HCT116 (cell line): ENCODE data around the gene ZNF41.

Experiments
- EZH2 ChIP-seq: fragments of 200-600 bp; sonication (generic); IDR thresholded peaks from 2 replicates; pipeline ENCODE4 v1.6.1; 2017; ENCODE audit warnings: antibody characterized with exemption, mixed run types
- POLR2AphosphoS5 ChIP-seq: IDR thresholded peaks from 2 replicates; pipeline ENCODE4 v1.6.1; 2011; ENCODE audit warnings: mild to moderate bottlenecking, low read depth, low read length, moderate library complexity
- RAD21 ChIP-seq: IDR thresholded peaks from 2 replicates; pipeline ENCODE4 v1.6.1; 2012; ENCODE audit warnings: low read depth, mild to moderate bottlenecking
- ZNF274 ChIP-seq: fragments of 200-500 bp; sonication (Bioruptor generic); IDR thresholded peaks from 2 replicates; pipeline ENCODE4 v1.6.1; 2014; ENCODE audit warnings: mild to moderate bottlenecking, low read depth, low read length, inconsistent platforms
- TF ChIP-seq, protein P1 (sequence below), 3 experiments: fragments of 200-600 bp in 1 of 3; sonication (generic) in 1 of 3; IDR thresholded peaks in 2 of 3; conservative IDR thresholded peaks in 1 of 3; 2 replicates each; pipeline ENCODE4 v1.5.1; 2012 to 2017; ENCODE audit warnings: low read depth in 2 of 3, low read length in 2 of 3, antibody characterized with exemption in 1 of 3, borderline replicate concordance in 1 of 3, control low read depth in 1 of 3, mild to moderate bottlenecking in 1 of 3, mixed read lengths in 1 of 3, mixed run types in 1 of 3, moderate library complexity in 1 of 3; ENCODE audit not compliant: insufficient read depth in 1 of 3
- TF ChIP-seq, protein P2 (sequence below): IDR thresholded peaks from 2 replicates; pipeline ENCODE4 v1.6.1; 2012; ENCODE audit warnings: low read depth

DNA sequence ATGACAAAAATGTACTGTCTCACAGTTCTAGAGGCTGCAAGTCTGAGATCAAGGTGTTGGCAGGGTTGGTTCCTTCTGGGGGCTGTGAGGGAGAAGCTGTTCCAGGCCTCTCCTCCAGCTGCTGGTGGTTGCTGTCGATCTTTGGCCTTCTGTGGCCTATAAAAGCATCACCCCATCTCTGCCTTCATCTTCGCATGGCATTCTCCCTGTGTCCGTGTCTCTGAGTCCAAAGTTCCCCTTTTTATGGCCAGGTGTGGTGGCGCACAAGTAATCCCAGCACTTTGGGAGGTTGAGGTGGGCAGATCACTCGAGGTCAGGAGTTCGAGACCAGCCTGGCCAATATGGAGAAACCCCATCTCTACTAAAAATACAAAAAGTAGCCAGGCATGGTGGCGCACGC is 46.5 kb upstream of the ZNF41 start:
- TF ChIP-seq EZH2: no peak
- TF ChIP-seq, protein P1, sequence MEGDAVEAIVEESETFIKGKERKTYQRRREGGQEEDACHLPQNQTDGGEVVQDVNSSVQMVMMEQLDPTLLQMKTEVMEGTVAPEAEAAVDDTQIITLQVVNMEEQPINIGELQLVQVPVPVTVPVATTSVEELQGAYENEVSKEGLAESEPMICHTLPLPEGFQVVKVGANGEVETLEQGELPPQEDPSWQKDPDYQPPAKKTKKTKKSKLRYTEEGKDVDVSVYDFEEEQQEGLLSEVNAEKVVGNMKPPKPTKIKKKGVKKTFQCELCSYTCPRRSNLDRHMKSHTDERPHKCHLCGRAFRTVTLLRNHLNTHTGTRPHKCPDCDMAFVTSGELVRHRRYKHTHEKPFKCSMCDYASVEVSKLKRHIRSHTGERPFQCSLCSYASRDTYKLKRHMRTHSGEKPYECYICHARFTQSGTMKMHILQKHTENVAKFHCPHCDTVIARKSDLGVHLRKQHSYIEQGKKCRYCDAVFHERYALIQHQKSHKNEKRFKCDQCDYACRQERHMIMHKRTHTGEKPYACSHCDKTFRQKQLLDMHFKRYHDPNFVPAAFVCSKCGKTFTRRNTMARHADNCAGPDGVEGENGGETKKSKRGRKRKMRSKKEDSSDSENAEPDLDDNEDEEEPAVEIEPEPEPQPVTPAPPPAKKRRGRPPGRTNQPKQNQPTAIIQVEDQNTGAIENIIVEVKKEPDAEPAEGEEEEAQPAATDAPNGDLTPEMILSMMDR (IDR thresholded peaks at IDR 0.05 in 2 of 3, conservative IDR thresholded peaks at IDR 0.05 in 1 of 3; ENCODE audit: borderline replicate concordance in 1 of 3, insufficient read depth in 1 of 3, low read depth in 2 of 3, low read length in 2 of 3): no peak
- no peak for TF ChIP-seq POLR2AphosphoS5
- no peak for TF ChIP-seq ZNF274
- TF ChIP-seq RAD21: no peak
- TF ChIP-seq, protein P2, sequence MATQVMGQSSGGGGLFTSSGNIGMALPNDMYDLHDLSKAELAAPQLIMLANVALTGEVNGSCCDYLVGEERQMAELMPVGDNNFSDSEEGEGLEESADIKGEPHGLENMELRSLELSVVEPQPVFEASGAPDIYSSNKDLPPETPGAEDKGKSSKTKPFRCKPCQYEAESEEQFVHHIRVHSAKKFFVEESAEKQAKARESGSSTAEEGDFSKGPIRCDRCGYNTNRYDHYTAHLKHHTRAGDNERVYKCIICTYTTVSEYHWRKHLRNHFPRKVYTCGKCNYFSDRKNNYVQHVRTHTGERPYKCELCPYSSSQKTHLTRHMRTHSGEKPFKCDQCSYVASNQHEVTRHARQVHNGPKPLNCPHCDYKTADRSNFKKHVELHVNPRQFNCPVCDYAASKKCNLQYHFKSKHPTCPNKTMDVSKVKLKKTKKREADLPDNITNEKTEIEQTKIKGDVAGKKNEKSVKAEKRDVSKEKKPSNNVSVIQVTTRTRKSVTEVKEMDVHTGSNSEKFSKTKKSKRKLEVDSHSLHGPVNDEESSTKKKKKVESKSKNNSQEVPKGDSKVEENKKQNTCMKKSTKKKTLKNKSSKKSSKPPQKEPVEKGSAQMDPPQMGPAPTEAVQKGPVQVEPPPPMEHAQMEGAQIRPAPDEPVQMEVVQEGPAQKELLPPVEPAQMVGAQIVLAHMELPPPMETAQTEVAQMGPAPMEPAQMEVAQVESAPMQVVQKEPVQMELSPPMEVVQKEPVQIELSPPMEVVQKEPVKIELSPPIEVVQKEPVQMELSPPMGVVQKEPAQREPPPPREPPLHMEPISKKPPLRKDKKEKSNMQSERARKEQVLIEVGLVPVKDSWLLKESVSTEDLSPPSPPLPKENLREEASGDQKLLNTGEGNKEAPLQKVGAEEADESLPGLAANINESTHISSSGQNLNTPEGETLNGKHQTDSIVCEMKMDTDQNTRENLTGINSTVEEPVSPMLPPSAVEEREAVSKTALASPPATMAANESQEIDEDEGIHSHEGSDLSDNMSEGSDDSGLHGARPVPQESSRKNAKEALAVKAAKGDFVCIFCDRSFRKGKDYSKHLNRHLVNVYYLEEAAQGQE: no peak
